Ishikawa (cell line): ENCODE measurements around the gene MYG1.

Experiments
- CEBPB ChIP-seq: IDR thresholded peaks from 2 replicates; pipeline ENCODE4 v1.6.1; 2012
- EGR1 ChIP-seq: IDR thresholded peaks from 2 replicates; pipeline ENCODE4 v1.6.1; 2012
- EP300 ChIP-seq: IDR thresholded peaks from 2 replicates; pipeline ENCODE4 v1.6.1; 2012; ENCODE audit warnings: borderline replicate concordance
- TCF12 ChIP-seq: IDR thresholded peaks from 2 replicates; pipeline ENCODE4 v1.6.1; 2012; ENCODE audit warnings: low read depth
- TEAD4 ChIP-seq: IDR thresholded peaks from 2 replicates; pipeline ENCODE4 v1.6.1; 2012
- TF ChIP-seq, protein P1 (sequence below): IDR thresholded peaks from 2 replicates; pipeline ENCODE4 v1.6.1; 2012; ENCODE audit warnings: low read depth, mild to moderate bottlenecking

DNA sequence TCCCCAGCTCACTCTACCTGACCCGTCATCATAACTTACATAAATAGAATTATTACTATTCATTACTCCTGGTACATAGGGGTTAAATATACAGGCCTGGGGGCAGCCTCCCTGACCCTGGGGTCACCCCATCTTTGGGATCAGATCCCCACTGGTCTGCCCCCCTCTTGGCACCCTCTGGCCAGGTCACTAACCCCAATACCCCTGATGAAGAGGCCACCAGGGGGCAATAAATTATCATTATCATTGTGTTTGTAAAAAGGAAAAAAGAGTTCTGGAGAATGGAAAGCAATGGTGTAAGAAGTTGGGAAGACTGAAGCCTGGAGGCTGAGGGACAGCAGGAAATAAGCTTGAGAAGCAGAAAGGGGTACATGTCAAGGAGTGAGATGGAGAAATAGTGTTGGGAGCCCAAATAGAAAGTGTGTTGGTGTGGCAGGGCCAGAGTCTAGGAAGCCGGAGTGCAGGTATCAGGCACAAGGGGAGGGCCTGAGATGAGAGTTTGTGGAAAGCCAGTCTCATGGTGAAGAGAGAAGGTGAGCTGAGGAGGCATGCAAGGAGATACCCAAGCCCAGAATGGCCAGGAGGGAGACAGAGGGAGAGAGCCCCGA, 28.0 kb downstream of the MYG1 start:
- TF ChIP-seq TCF12 (no peak), EGR1 (no peak), TEAD4 (no peak), EP300 (no peak), CEBPB (no peak)
- TF ChIP-seq, protein P1, sequence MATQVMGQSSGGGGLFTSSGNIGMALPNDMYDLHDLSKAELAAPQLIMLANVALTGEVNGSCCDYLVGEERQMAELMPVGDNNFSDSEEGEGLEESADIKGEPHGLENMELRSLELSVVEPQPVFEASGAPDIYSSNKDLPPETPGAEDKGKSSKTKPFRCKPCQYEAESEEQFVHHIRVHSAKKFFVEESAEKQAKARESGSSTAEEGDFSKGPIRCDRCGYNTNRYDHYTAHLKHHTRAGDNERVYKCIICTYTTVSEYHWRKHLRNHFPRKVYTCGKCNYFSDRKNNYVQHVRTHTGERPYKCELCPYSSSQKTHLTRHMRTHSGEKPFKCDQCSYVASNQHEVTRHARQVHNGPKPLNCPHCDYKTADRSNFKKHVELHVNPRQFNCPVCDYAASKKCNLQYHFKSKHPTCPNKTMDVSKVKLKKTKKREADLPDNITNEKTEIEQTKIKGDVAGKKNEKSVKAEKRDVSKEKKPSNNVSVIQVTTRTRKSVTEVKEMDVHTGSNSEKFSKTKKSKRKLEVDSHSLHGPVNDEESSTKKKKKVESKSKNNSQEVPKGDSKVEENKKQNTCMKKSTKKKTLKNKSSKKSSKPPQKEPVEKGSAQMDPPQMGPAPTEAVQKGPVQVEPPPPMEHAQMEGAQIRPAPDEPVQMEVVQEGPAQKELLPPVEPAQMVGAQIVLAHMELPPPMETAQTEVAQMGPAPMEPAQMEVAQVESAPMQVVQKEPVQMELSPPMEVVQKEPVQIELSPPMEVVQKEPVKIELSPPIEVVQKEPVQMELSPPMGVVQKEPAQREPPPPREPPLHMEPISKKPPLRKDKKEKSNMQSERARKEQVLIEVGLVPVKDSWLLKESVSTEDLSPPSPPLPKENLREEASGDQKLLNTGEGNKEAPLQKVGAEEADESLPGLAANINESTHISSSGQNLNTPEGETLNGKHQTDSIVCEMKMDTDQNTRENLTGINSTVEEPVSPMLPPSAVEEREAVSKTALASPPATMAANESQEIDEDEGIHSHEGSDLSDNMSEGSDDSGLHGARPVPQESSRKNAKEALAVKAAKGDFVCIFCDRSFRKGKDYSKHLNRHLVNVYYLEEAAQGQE, result no peak
